ENCODE measurements around the gene METTL13.
A peak's percentile ranks its signal among the peaks of the same experiment; 100 is the strongest.

The METTL13 gene

GRCh38 chr1:171826973-171827372, 45.5 kb downstream of the METTL13 start:
- Histone ChIP-seq H3K4me1 (ENCODE audit: insufficient read depth, low read length) (no peaks in the 10 kb centered on the region), H3K36me3 (ENCODE audit: insufficient read depth, low read length) (no peaks in the 10 kb centered on the region), H3K4me3 (ENCODE audit: low read length) (no peak overlapping the region), H3K27me3 (ENCODE audit: insufficient read depth, low read length) (no peaks in the 10 kb centered on the region), H3K9me3 (ENCODE audit: insufficient read depth, low read depth, low read length) (peaks cover 20% of the 10 kb centered on the region), H3K9ac (ENCODE audit: low read depth, low read length) (no peak overlapping the region), H3K27ac (ENCODE audit: low read depth, low read length) (no peak overlapping the region)
- WGBS = 0% methylated on average over 1 of the region's 1 CpG

- 96% methylated on average over 11 of the region's 11 CpGs for WGBS
These were observed 47.3 kb downstream of the METTL13 start for GRCh38 chr1:171828794-171829193.

GRCh38 chr1:171833091-171833825, 51.8 kb downstream of the METTL13 start:
- H3K4me1 ChIP-seq (ENCODE audit: insufficient read depth, low read length) = no peaks in the 10 kb centered on the region
- H3K9ac ChIP-seq (ENCODE audit: low read depth, low read length) = no peak overlapping the region
- H3K9me3 ChIP-seq (ENCODE audit: insufficient read depth, low read depth, low read length) = no peaks in the 10 kb centered on the region
- H3K4me3 ChIP-seq (ENCODE audit: low read length) = no peak overlapping the region
- no peak overlapping the region for H3K27ac ChIP-seq (ENCODE audit: low read depth, low read length)
- H3K36me3 ChIP-seq (ENCODE audit: insufficient read depth, low read length) = no peaks in the 10 kb centered on the region
- 61% methylated on average over 3 of the region's 4 CpGs for WGBS
- no peaks in the 10 kb centered on the region for H3K27me3 ChIP-seq (ENCODE audit: insufficient read depth, low read length)

More at GRCh38 chr1:171828794-171829193, 47.3 kb downstream of the METTL13 start:
- H3K36me3 ChIP-seq (ENCODE audit: insufficient read depth, low read length) = no peaks in the 10 kb centered on the region
- no peaks in the 10 kb centered on the region for H3K4me1 ChIP-seq (ENCODE audit: insufficient read depth, low read length)
- no peak overlapping the region for H3K9ac ChIP-seq (ENCODE audit: low read depth, low read length)
- no peaks in the 10 kb centered on the region for H3K27me3 ChIP-seq (ENCODE audit: insufficient read depth, low read length)
- H3K9me3 ChIP-seq (ENCODE audit: insufficient read depth, low read depth, low read length) = peaks cover 20% of the 10 kb centered on the region
- no peak overlapping the region for H3K4me3 ChIP-seq (ENCODE audit: low read length)
- H3K27ac ChIP-seq (ENCODE audit: low read depth, low read length) = no peak overlapping the region

- Histone ChIP-seq H3K27me3 (ENCODE audit: insufficient read depth, low read length) (peaks cover 13% of the 10 kb centered on the region), H3K9ac (ENCODE audit: low read depth, low read length) (no peak overlapping the region), H3K4me1 (ENCODE audit: insufficient read depth, low read length) (no peaks in the 10 kb centered on the region), H3K9me3 (ENCODE audit: insufficient read depth, low read depth, low read length) (no peaks in the 10 kb centered on the region), H3K36me3 (ENCODE audit: insufficient read depth, low read length) (no peaks in the 10 kb centered on the region), H3K4me3 (ENCODE audit: low read length) (no peak overlapping the region), H3K27ac (ENCODE audit: low read depth, low read length) (no peak overlapping the region)
- 92% methylated on average over 2 of the region's 2 CpGs for WGBS
These were observed 53.4 kb downstream of the METTL13 start for GRCh38 chr1:171834821-171835220.

GRCh38 chr1:171835891-171836290, 54.4 kb downstream of the METTL13 start:
- H3K9me3 ChIP-seq (ENCODE audit: insufficient read depth, low read depth, low read length) = no peaks in the 10 kb centered on the region
- peaks cover 24% of the 10 kb centered on the region for H3K27me3 ChIP-seq (ENCODE audit: insufficient read depth, low read length)
- no peak overlapping the region for H3K27ac ChIP-seq (ENCODE audit: low read depth, low read length)
- H3K4me1 ChIP-seq (ENCODE audit: insufficient read depth, low read length) = 0 out of 2 replicates have a peak, but pooled peaks cover 4% of the 10 kb centered on the region
- H3K9ac ChIP-seq (ENCODE audit: low read depth, low read length) = no peak overlapping the region
- no peaks in the 10 kb centered on the region for H3K36me3 ChIP-seq (ENCODE audit: insufficient read depth, low read length)
- no peak overlapping the region for H3K4me3 ChIP-seq (ENCODE audit: low read length)

- H3K36me3 ChIP-seq (ENCODE audit: insufficient read depth, low read length) = no peaks in the 10 kb centered on the region
- under 1% methylated on average over 85 of the region's 85 CpGs for WGBS
- H3K27me3 ChIP-seq (ENCODE audit: insufficient read depth, low read length) = peaks cover 56% of the 10 kb centered on the region
- 0 out of 2 replicates have a peak, but pooled peaks cover 4% of the 10 kb centered on the region for H3K4me1 ChIP-seq (ENCODE audit: insufficient read depth, low read length)
- H3K4me3 ChIP-seq (ENCODE audit: low read length) = peak within 1 kb of the TSS; percentile 84
- H3K27ac ChIP-seq (ENCODE audit: low read depth, low read length) = no peak within 1 kb of the TSS
- H3K9ac ChIP-seq (ENCODE audit: low read depth, low read length) = peak within 1 kb of the TSS; percentile 66
- no peaks in the 10 kb centered on the region for H3K9me3 ChIP-seq (ENCODE audit: insufficient read depth, low read depth, low read length)
These were observed 59.8 kb downstream of the METTL13 start, which contains the start of gene DNM3 for GRCh38 chr1:171841050-171841910. Gene DNM3, plus strand, starts transcription at chr1:171841498. Its CDS starts 159 bp downstream, at chr1:171841657.

- Histone ChIP-seq H3K36me3 (ENCODE audit: insufficient read depth, low read length) (no peaks in the 10 kb centered on the region), H3K27me3 (ENCODE audit: insufficient read depth, low read length) (peaks cover 56% of the 10 kb centered on the region), H3K4me1 (ENCODE audit: insufficient read depth, low read length) (0 out of 2 replicates have a peak, but pooled peaks cover 4% of the 10 kb centered on the region), H3K4me3 (ENCODE audit: low read length) (peak overlapping the region; percentile 84), H3K9ac (ENCODE audit: low read depth, low read length) (no peak overlapping the region), H3K27ac (ENCODE audit: low read depth, low read length) (no peak overlapping the region), H3K9me3 (ENCODE audit: insufficient read depth, low read depth, low read length) (no peaks in the 10 kb centered on the region)
- under 1% methylated on average over 33 of the region's 40 CpGs for WGBS
These were observed 60.7 kb downstream of the METTL13 start for GRCh38 chr1:171841931-171842761.

- no peak overlapping the region for H3K9ac ChIP-seq (ENCODE audit: low read depth, low read length)
- H3K4me3 ChIP-seq (ENCODE audit: low read length) = no peak overlapping the region
- peaks cover 48% of the 10 kb centered on the region for H3K27me3 ChIP-seq (ENCODE audit: insufficient read depth, low read length)
- H3K36me3 ChIP-seq (ENCODE audit: insufficient read depth, low read length) = no peaks in the 10 kb centered on the region
- WGBS = 90% methylated on average over 2 of the region's 2 CpGs
- 0 out of 2 replicates have a peak, but pooled peaks cover 4% of the 10 kb centered on the region for H3K4me1 ChIP-seq (ENCODE audit: insufficient read depth, low read length)
- no peak overlapping the region for H3K27ac ChIP-seq (ENCODE audit: low read depth, low read length)
- no peaks in the 10 kb centered on the region for H3K9me3 ChIP-seq (ENCODE audit: insufficient read depth, low read depth, low read length)
These were observed 62.9 kb downstream of the METTL13 start for GRCh38 chr1:171844381-171844780.

GRCh38 chr1:171845998-171846397, 64.5 kb downstream of the METTL13 start:
- Histone ChIP-seq H3K9ac (ENCODE audit: low read depth, low read length) (no peak overlapping the region), H3K36me3 (ENCODE audit: insufficient read depth, low read length) (no peaks in the 10 kb centered on the region), H3K27me3 (ENCODE audit: insufficient read depth, low read length) (peaks cover 32% of the 10 kb centered on the region), H3K27ac (ENCODE audit: low read depth, low read length) (no peak overlapping the region), H3K9me3 (ENCODE audit: insufficient read depth, low read depth, low read length) (no peaks in the 10 kb centered on the region), H3K4me3 (ENCODE audit: low read length) (no peak overlapping the region), H3K4me1 (ENCODE audit: insufficient read depth, low read length) (no peaks in the 10 kb centered on the region)

Data from HUES64 (cell line).